Smooth muscle cell (in vitro differentiated cells): Measurements from ENCODE around the gene CEP170B. TPM values are rescaled to one million over a fixed set of nuclear protein-coding genes. Genes with fewer than 3 reads are reported as not detected.

ENCODE experiments used
- DNase-seq: peaks from one replicate; lab custom pipeline; 2025; ENCODE audit not compliant: unreplicated experiment; lab: John Stamatoyannopoulos, UW
- H2AFZ ChIP-seq: fragments of 200-600 bp; sonication (generic); 2 replicates; pipeline ENCODE4 v1.6.0; 2016; ENCODE audit warnings: antibody characterized with exemption, low read depth, mild to moderate bottlenecking
- H3F3A ChIP-seq: fragments of 200-600 bp; sonication (generic); 2 replicates; pipeline ENCODE4 v1.6.0; 2017; ENCODE audit warnings: antibody characterized with exemption, low read depth
- H3K27ac ChIP-seq: fragments of 200-600 bp; sonication (generic); 2 replicates; pipeline ENCODE4 v1.5.1; 2016; ENCODE audit warnings: low read depth, mild to moderate bottlenecking
- H3K27me3 ChIP-seq: fragments of 200-600 bp; sonication (generic); 2 replicates; pipeline ENCODE4 v1.6.1; 2016; ENCODE audit warnings: low read depth, mild to moderate bottlenecking
- H3K36me3 ChIP-seq: fragments of 200-600 bp; sonication (generic); 2 replicates; pipeline ENCODE4 v1.5.1; 2016; ENCODE audit warnings: low read depth
- H3K4me1 ChIP-seq: fragments of 200-600 bp; sonication (generic); 2 replicates; pipeline ENCODE4 v1.5.1; 2016; ENCODE audit warnings: low read depth
- H3K4me2 ChIP-seq: fragments of 200-600 bp; sonication (generic); 2 replicates; pipeline ENCODE4 v1.6.0; 2016; ENCODE audit warnings: mild to moderate bottlenecking
- H3K4me3 ChIP-seq: fragments of 200-600 bp; sonication (generic); 2 replicates; pipeline ENCODE4 v1.5.1; 2016; ENCODE audit warnings: mild to moderate bottlenecking
- H3K79me2 ChIP-seq: fragments of 200-600 bp; sonication (generic); 2 replicates; pipeline ENCODE4 v1.6.0; 2016; ENCODE audit warnings: low read depth, mild to moderate bottlenecking
- H3K9ac ChIP-seq: fragments of 200-600 bp; sonication (generic); 2 replicates; pipeline ENCODE4 v1.6.0; 2016; ENCODE audit warnings: low read depth
- H3K9me3 ChIP-seq: fragments of 200-600 bp; sonication (generic); replicated peaks from 2 replicates; pipeline ENCODE4 v1.5.1; 2016; ENCODE audit warnings: low read depth
- H4K20me1 ChIP-seq: fragments of 200-600 bp; sonication (generic); 2 replicates; pipeline ENCODE4 v1.6.0; 2016; ENCODE audit warnings: low read depth
- WGBS: methylation state at CpG from one replicate; pipeline ENCODE4 v1.1.7; 2016; ENCODE audit warnings: low lambda C conversion rate; 5-methylcytosine and 5-hydroxymethylcytosine counted together
- polyA plus RNA-seq: library from polyadenylated mRNA; unstranded; fragments of >200 nt; fragmentation: Nextera tagmentation; extraction: Ambion mirVana; gene quantifications from 2 replicates; pipeline ENCODE4 v1.2.1, GENCODE V29; 2016
- total RNA-seq: library from RNA; depleted of rRNA; stranded (reverse); fragments of >200 nt; gene quantifications from 2 replicates; pipeline ENCODE4 v1.2.3, GENCODE V29; 2014
- TF ChIP-seq, protein P1 (sequence below): fragments of 200-600 bp; sonication (generic); IDR thresholded peaks from 2 replicates; pipeline ENCODE4 v1.5.1; 2017; ENCODE audit warnings: borderline replicate concordance, mild to moderate bottlenecking, antibody characterized with exemption; ENCODE audit not compliant: insufficient read depth, poor library complexity, severe bottlenecking

CEP170B gene
- total and polyA plus RNA-seq, 2 experiments from 2014 or later = 5.9 to 9.8 TPM

DNA sequence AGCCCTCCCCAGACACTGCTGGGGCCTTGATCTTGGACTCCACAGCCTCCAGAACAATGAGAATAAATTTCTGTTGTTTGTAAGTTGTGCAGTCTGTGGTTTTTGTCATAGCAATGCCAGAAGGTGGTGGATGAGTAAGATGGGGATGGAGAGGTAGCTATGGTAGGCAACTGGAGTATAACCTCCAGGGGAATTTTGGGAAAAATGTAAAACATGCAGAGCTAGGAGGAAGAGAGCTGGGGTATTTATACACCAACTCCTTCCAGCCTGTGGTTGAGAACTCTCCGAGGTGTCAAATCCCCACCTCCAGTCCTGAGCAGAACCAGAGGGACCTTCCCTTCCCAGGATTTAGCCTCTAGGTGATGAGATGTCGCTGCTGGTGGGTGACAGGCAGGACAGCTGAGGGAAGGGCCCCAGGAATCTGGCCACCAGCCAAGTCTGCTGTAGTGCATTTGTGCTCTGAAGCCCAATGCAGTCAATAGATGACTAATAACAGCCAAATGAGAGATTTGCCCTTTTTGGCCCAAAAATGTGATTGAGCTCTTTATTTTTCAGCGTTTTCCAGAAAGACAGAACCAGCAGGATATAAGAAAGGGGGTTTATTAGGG lies 19.1 kb upstream of the CEP170B start:
- H3K4me2 ChIP-seq = no peak overlapping the region
- no peak overlapping the region for H3K27ac ChIP-seq
- H3K79me2 ChIP-seq = no peaks in the 10 kb centered on the region
- WGBS = 83% methylated on average over 3 of the region's 3 CpGs
- H3K9ac ChIP-seq = no peak overlapping the region
- H3K27me3 ChIP-seq = peaks cover 59% of the 10 kb centered on the region
- peaks cover 11% of the 10 kb centered on the region for H3K4me1 ChIP-seq
- H3K4me3 ChIP-seq = no peak overlapping the region
- no peaks in the 10 kb centered on the region for H3F3A ChIP-seq
- TF ChIP-seq, protein P1, sequence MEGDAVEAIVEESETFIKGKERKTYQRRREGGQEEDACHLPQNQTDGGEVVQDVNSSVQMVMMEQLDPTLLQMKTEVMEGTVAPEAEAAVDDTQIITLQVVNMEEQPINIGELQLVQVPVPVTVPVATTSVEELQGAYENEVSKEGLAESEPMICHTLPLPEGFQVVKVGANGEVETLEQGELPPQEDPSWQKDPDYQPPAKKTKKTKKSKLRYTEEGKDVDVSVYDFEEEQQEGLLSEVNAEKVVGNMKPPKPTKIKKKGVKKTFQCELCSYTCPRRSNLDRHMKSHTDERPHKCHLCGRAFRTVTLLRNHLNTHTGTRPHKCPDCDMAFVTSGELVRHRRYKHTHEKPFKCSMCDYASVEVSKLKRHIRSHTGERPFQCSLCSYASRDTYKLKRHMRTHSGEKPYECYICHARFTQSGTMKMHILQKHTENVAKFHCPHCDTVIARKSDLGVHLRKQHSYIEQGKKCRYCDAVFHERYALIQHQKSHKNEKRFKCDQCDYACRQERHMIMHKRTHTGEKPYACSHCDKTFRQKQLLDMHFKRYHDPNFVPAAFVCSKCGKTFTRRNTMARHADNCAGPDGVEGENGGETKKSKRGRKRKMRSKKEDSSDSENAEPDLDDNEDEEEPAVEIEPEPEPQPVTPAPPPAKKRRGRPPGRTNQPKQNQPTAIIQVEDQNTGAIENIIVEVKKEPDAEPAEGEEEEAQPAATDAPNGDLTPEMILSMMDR = no peak
- H3K36me3 ChIP-seq = no peaks in the 10 kb centered on the region
- H3K9me3 ChIP-seq = no peaks in the 10 kb centered on the region
- H2AFZ ChIP-seq = no peak overlapping the region
- H4K20me1 ChIP-seq = peaks cover 15% of the 10 kb centered on the region
- DNase-seq = no peak

- TF ChIP-seq, protein P1 = no peak
- Histone ChIP-seq H3K9ac (no peak overlapping the region), H4K20me1 (no peaks in the 10 kb centered on the region), H3K79me2 (no peaks in the 10 kb centered on the region), H3K27me3 (peaks cover 16% of the 10 kb centered on the region), H3K27ac (no peak overlapping the region), H3F3A (no peaks in the 10 kb centered on the region), H3K4me1 (no peaks in the 10 kb centered on the region), H3K4me2 (no peak overlapping the region), H3K36me3 (no peaks in the 10 kb centered on the region), H3K4me3 (no peak overlapping the region), H2AFZ (no peak overlapping the region), H3K9me3 (no peaks in the 10 kb centered on the region)
- DNase-seq = no peak
- WGBS = 75% methylated on average over 8 of the region's 8 CpGs
These were observed 12.8 kb upstream of the CEP170B start for GRCh38 chr14:104852280-104852663.

DNA sequence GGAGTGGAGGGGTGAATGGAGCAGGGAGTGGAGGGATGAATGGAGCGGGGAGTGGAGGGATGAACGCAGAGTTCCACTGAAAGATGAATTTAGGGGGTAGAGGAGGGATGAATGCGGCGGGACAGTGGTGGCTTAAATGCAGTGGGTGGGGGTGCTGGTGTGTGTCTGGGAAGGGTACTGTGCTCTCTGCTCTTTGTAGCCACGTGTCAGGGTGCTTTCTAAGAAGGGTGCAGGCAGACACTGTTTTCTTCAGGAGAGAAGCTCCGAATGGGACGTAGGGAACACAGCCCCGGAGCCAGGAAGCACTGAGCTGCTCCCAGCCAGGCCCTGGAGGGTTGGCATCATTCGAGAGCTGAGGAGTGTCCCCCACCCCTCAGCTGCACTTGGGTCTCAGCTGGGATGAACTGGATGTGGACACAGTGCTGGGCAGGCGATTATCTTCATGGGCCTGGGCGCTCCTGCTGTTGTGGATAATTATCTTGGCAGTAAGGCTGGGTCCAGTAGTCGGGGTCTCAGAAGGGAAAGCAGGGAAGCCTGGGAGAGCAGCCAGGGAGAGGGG lies 9.5 kb upstream of the CEP170B start:
- H3K27ac ChIP-seq = no peak overlapping the region
- no peaks in the 10 kb centered on the region for H3K36me3 ChIP-seq
- H3K4me3 ChIP-seq = no peak overlapping the region
- DNase-seq = no peak
- no peak overlapping the region for H3K9ac ChIP-seq
- H3F3A ChIP-seq = no peaks in the 10 kb centered on the region
- H3K79me2 ChIP-seq = no peaks in the 10 kb centered on the region
- TF ChIP-seq, protein P1 = no peak
- H4K20me1 ChIP-seq = no peaks in the 10 kb centered on the region
- WGBS = 79% methylated on average over 10 of the region's 12 CpGs
- peaks cover 16% of the 10 kb centered on the region for H3K27me3 ChIP-seq
- H3K9me3 ChIP-seq = no peaks in the 10 kb centered on the region
- H3K4me2 ChIP-seq = no peak overlapping the region
- no peaks in the 10 kb centered on the region for H3K4me1 ChIP-seq
- H2AFZ ChIP-seq = no peak overlapping the region
